HPDE6-E6E7 (cell line): Measurements from ENCODE around the gene JMJD8.
"Not testable (repeated sequence)": the region's sequence is repeated elsewhere in the genome, so short reads cannot be mapped to it uniquely, and the experiment has no call there.

Source experiments
- DNase-seq: peaks from one replicate; pipeline ENCODE4 v3.0.0; 2011; ENCODE audit warnings: missing footprints; ENCODE audit errors: extremely low spot score

Gene JMJD8

GRCh38 chr16:708959-709358, 24.8 kb upstream of the JMJD8 start:
- no peak for DNase-seq

- no peak for DNase-seq
Observed at GRCh38 chr16:708019-708418, 23.9 kb upstream of the JMJD8 start.

GRCh38 chr16:707062-707538, 23.0 kb upstream of the JMJD8 start:
- no peak for DNase-seq

- DNase-seq, result no peak
Observed at GRCh38 chr16:706189-707061, 22.3 kb upstream of the JMJD8 start.

GRCh38 chr16:705431-706188, 21.5 kb upstream of the JMJD8 start, which contains the start of gene FBXL16:
Gene FBXL16 (minus strand): TSS chr16:705801. CDS start chr16:697405, 8,396 bp downstream.
- no peak for DNase-seq

GRCh38 chr16:704552-705380, 20.6 kb upstream of the JMJD8 start:
- no peak for DNase-seq

GRCh38 chr16:704047-704446, 19.9 kb upstream of the JMJD8 start:
- no peak for DNase-seq

GRCh38 chr16:703406-703805, 19.3 kb upstream of the JMJD8 start:
- no peak for DNase-seq

GRCh38 chr16:702341-702740, 18.2 kb upstream of the JMJD8 start:
- DNase-seq, result no peak

- no peak for DNase-seq
Observed at GRCh38 chr16:700684-701584, 16.8 kb upstream of the JMJD8 start.

- no peak for DNase-seq
Observed at GRCh38 chr16:698911-699671, 15.0 kb upstream of the JMJD8 start.

GRCh38 chr16:695355-696089, 11.4 kb upstream of the JMJD8 start:
- DNase-seq, result no peak

- no peak for DNase-seq
Observed at GRCh38 chr16:694863-695354, 10.8 kb upstream of the JMJD8 start.

- DNase-seq, result no peak
Observed at GRCh38 chr16:694187-694862, 10.2 kb upstream of the JMJD8 start.

GRCh38 chr16:693766-694165, 9.6 kb upstream of the JMJD8 start:
- DNase-seq, result no peak

GRCh38 chr16:693364-693763, 9.2 kb upstream of the JMJD8 start:
- DNase-seq, result no peak

- no peak for DNase-seq
Observed at GRCh38 chr16:692356-693108, 8.4 kb upstream of the JMJD8 start.

- not testable (repeated sequence) for DNase-seq
Observed at GRCh38 chr16:691242-691641, 7.1 kb upstream of the JMJD8 start.
